ENCODE results near the gene ZBTB20.

Gene ZBTB20

GRCh38 chr3:114929971-114930732 lies 216.9 kb downstream of the ZBTB20 start:
- Histone ChIP-seq H3K36me3 (ENCODE audit: control insufficient read depth, low read length) (no peaks in the 10 kb centered on the region), H3K9me3 (ENCODE audit: control insufficient read depth, insufficient read depth, low read length) (no peaks in the 10 kb centered on the region), H3K9me2 (replicated peaks; ENCODE audit: control insufficient read depth, low read length) (no peaks in the 10 kb centered on the region), H3K27me3 (ENCODE audit: control insufficient read depth, low read length) (no peaks in the 10 kb centered on the region), H3F3A (ENCODE audit: control insufficient read depth, insufficient read depth) (no peaks in the 10 kb centered on the region), H3K4me1 (ENCODE audit: control insufficient read depth, low read length) (no peaks in the 10 kb centered on the region), H4K20me1 (ENCODE audit: control insufficient read depth, insufficient read depth, low read depth, low read length) (no peaks in the 10 kb centered on the region), H3K79me2 (ENCODE audit: control insufficient read depth, low read length) (no peaks in the 10 kb centered on the region), H3K4me3 (ENCODE audit: low read length) (no peak overlapping the region), H3K27ac (ENCODE audit: low read depth, low read length) (no peak overlapping the region), H3K4me2 (ENCODE audit: low read length) (no peak overlapping the region)
- TF ChIP-seq CTCF (IDR thresholded peaks at IDR 0.05; ENCODE audit: low read depth, low read length, poor library complexity, severe bottlenecking) (no peak), EZH2phosphoT487 (IDR thresholded peaks at IDR 0.05; ENCODE audit: borderline replicate concordance, low read length) (no peak)

GRCh38 chr3:114928989-114929640 lies 218.0 kb downstream of the ZBTB20 start:
- TF ChIP-seq CTCF (IDR thresholded peaks at IDR 0.05; ENCODE audit: low read depth, low read length, poor library complexity, severe bottlenecking) (no peak), EZH2phosphoT487 (IDR thresholded peaks at IDR 0.05; ENCODE audit: borderline replicate concordance, low read length) (no peak)
- no peaks in the 10 kb centered on the region for H3K9me2 ChIP-seq (replicated peaks; ENCODE audit: control insufficient read depth, low read length)

GRCh38 chr3:114904633-114905032 lies 242.5 kb downstream of the ZBTB20 start:
- Histone ChIP-seq H3F3A (ENCODE audit: control insufficient read depth, insufficient read depth) (no peaks in the 10 kb centered on the region), H3K9me2 (replicated peaks; ENCODE audit: control insufficient read depth, low read length) (no peaks in the 10 kb centered on the region), H3K79me2 (ENCODE audit: control insufficient read depth, low read length) (no peaks in the 10 kb centered on the region), H3K27ac (ENCODE audit: low read depth, low read length) (no peak overlapping the region), H4K20me1 (ENCODE audit: control insufficient read depth, insufficient read depth, low read depth, low read length) (no peaks in the 10 kb centered on the region), H3K4me2 (ENCODE audit: low read length) (no peak overlapping the region), H3K4me3 (ENCODE audit: low read length) (no peak overlapping the region), H3K9me3 (ENCODE audit: control insufficient read depth, insufficient read depth, low read length) (no peaks in the 10 kb centered on the region), H3K27me3 (ENCODE audit: control insufficient read depth, low read length) (no peaks in the 10 kb centered on the region), H3K36me3 (ENCODE audit: control insufficient read depth, low read length) (no peaks in the 10 kb centered on the region), H3K4me1 (ENCODE audit: control insufficient read depth, low read length) (no peaks in the 10 kb centered on the region)
- TF ChIP-seq EZH2phosphoT487 (IDR thresholded peaks at IDR 0.05; ENCODE audit: borderline replicate concordance, low read length), result no peak
- TF ChIP-seq CTCF (IDR thresholded peaks at IDR 0.05; ENCODE audit: low read depth, low read length, poor library complexity, severe bottlenecking), result no peak

More at GRCh38 chr3:114928989-114929640, 218.0 kb downstream of the ZBTB20 start:
- H3F3A ChIP-seq (ENCODE audit: control insufficient read depth, insufficient read depth), result no peaks in the 10 kb centered on the region
- H4K20me1 ChIP-seq (ENCODE audit: control insufficient read depth, insufficient read depth, low read depth, low read length), result no peaks in the 10 kb centered on the region
- H3K27ac ChIP-seq (ENCODE audit: low read depth, low read length), result no peak overlapping the region
- H3K36me3 ChIP-seq (ENCODE audit: control insufficient read depth, low read length), result no peaks in the 10 kb centered on the region
- no peaks in the 10 kb centered on the region for H3K4me1 ChIP-seq (ENCODE audit: control insufficient read depth, low read length)
- H3K4me3 ChIP-seq (ENCODE audit: low read length), result no peak overlapping the region
- no peaks in the 10 kb centered on the region for H3K9me3 ChIP-seq (ENCODE audit: control insufficient read depth, insufficient read depth, low read length)
- H3K27me3 ChIP-seq (ENCODE audit: control insufficient read depth, low read length), result no peaks in the 10 kb centered on the region
- no peaks in the 10 kb centered on the region for H3K79me2 ChIP-seq (ENCODE audit: control insufficient read depth, low read length)
- no peak overlapping the region for H3K4me2 ChIP-seq (ENCODE audit: low read length)
